ENCODE measurements around the gene MYL5. TPM values are rescaled to one million over a fixed set of nuclear protein-coding genes. Genes with fewer than 3 reads are reported as not detected.

MYL5 gene
- polyA plus RNA-seq, 3 donors = 4.2 to 12.6 (median 7.2) TPM

DNA sequence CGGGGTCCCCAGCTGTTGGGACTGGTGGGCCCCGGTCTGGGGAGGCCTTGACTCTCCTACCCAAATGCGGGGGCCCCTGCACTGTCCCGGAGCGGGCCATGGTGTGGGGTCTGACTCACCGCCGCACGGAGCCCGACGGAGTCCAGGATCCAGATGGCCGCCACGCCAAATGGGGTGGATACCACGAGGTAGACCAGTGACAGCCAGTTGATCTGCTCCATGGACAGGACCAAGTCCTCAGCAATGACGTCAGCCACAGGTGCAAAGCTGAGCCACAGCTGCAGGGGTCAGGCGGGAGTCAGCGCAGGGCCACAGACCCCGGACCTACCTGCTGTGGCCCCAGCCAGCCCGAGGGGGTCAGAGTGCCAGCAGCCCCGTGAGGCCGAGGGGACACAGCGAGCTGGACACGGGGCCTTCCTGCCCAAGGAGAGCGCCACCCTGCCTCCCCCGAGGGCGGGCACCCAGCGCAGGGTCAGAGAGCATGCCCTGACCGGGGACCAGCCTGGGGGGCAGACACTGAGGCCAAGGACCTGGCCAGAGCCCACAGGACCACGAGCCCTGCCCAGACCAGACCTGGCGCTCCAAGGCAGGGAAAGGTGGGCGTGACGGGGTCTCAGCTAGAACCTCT is 12.2 kb downstream of the MYL5 start:
- Mint-ChIP-seq H3K27me3 (ENCODE audit: low read depth in 3 of 3) (no peaks in the 10 kb centered on the region), H3K27ac (peak overlapping the region; percentile 98 to 100 (median 100)), H3K4me1 (peaks cover 50% of the 10 kb centered on the region), H3K36me3 (peaks cover 12 to 23% of the 10 kb centered on the region in 2 donors), H3K9me3 (peaks cover 0 to 2% (median 0%) of the 10 kb centered on the region in 7 donors), H3K4me3 (no peak overlapping the region)
- no peaks in the 10 kb centered on the region for H3K27me3 ChIP-seq (ENCODE audit: control insufficient read depth in 2 of 2, insufficient read depth in 2 of 2, low read length in 2 of 2)
- peak overlapping the region; percentile 86 for H3K4me2 ChIP-seq (replicated peaks; ENCODE audit: extremely low read depth, low read length, poor library complexity, severe bottlenecking)
- no peaks in the 10 kb centered on the region for H3K9me3 ChIP-seq (replicated peaks in 1 of 2; ENCODE audit: control insufficient read depth in 1 of 2, insufficient read depth in 1 of 2, low read length in 2 of 2)
- H3K79me2 ChIP-seq (ENCODE audit: insufficient read depth, low read length) = peaks cover 35% of the 10 kb centered on the region
- H3K36me3 ChIP-seq (replicated peaks in 1 of 2; ENCODE audit: control insufficient read depth in 1 of 2, insufficient read depth in 2 of 2, low read length in 2 of 2) = peaks cover 4 to 18% of the 10 kb centered on the region in 2 donors
- TF ChIP-seq, protein P1, sequence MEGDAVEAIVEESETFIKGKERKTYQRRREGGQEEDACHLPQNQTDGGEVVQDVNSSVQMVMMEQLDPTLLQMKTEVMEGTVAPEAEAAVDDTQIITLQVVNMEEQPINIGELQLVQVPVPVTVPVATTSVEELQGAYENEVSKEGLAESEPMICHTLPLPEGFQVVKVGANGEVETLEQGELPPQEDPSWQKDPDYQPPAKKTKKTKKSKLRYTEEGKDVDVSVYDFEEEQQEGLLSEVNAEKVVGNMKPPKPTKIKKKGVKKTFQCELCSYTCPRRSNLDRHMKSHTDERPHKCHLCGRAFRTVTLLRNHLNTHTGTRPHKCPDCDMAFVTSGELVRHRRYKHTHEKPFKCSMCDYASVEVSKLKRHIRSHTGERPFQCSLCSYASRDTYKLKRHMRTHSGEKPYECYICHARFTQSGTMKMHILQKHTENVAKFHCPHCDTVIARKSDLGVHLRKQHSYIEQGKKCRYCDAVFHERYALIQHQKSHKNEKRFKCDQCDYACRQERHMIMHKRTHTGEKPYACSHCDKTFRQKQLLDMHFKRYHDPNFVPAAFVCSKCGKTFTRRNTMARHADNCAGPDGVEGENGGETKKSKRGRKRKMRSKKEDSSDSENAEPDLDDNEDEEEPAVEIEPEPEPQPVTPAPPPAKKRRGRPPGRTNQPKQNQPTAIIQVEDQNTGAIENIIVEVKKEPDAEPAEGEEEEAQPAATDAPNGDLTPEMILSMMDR (IDR thresholded peaks at IDR 0.05) = no peak
- peak overlapping the region in 1 of 3 experiments; percentile 82 for H3K4me3 ChIP-seq (replicated peaks in 1 of 3; ENCODE audit: low read depth in 2 of 3, low read length in 3 of 3)
- H2AFZ ChIP-seq (ENCODE audit: insufficient read depth, low read depth, low read length, poor library complexity, severe bottlenecking) = no peak overlapping the region
- peaks cover 41% of the 10 kb centered on the region for H4K20me1 ChIP-seq (ENCODE audit: insufficient read depth, low read length)
- peaks cover 50 to 58% of the 10 kb centered on the region in 2 donors for H3K4me1 ChIP-seq (ENCODE audit: control insufficient read depth in 1 of 2, insufficient read depth in 2 of 2, low read length in 2 of 2)
- 96% methylated on average over 29 of the region's 31 CpGs for WGBS (ENCODE audit: insufficient coverage)
- DNase-seq = no peak
- peak overlapping the region; percentile 99 for H3K27ac ChIP-seq (ENCODE audit: low read depth in 1 of 2, low read length in 2 of 2)
- H3K9ac ChIP-seq (ENCODE audit: insufficient read depth, low read length, poor library complexity, severe bottlenecking) = peak overlapping the region; percentile 87
- intact Hi-C loops (cut with micrococcal nuclease) = loop anchor here in 1 of 2 donors (5.0 to 10.0 kb wide), 2 partner anchors 352 to 896 kb away; partner anchors contain the start of gene ZNF141

DNA sequence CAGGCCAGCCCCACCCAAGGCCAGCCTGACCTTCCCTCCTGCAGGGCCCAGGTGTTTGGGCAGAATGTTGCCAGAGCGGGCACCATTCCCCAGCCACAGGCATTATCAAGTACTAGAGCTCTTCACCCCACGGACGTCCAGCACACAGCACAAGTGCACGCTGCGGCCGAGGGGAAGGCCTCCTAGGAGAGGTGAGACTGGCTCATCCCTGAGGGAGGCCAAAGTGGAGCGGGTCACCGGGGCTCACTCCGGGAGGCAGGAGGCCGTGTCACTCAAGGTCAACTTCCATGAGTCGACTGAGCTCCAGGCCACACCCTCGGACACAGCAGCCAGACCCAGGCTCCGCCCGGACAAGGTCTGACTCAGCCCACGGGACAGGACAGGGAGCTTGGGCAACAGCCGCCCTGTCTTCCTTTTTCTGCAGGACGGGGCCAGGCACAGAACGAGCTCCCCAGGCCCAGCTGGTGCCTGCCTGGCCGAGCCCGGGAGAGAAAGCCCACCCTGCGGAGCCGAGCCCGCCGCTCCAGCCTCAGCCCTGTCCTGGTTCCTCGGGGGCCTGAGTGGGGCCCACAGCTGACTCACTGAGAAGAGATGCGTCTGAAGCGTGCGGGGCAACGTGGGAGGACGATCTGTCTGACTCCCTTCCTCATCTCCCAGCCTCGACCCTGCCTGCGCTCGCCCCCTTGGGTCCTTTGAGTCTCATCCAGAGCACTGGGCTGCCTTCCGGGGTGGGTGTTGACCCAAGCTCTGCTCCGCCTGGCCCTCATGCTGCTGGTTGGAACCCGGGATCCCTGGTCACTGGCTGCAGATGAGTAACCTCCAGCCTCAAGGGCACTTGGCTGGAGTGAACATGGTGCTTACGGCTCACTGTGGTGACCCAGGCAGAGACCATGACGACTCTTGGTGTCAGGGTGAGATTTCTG is 13.0 kb downstream of the MYL5 start:
- Mint-ChIP-seq H3K27ac (peak overlapping the region; percentile 98 to 100 (median 100)), H3K4me1 (peaks cover 50% of the 10 kb centered on the region), H3K4me3 (peak overlapping the region; percentile 80 to 93), H3K27me3 (ENCODE audit: low read depth in 3 of 3) (peaks cover 0 to 4% (median 3%) of the 10 kb centered on the region in 3 donors), H3K9me3 (peaks cover 0 to 2% (median 0%) of the 10 kb centered on the region in 7 donors), H3K36me3 (peaks cover 12 to 22% of the 10 kb centered on the region in 2 donors)
- H3K9ac ChIP-seq (ENCODE audit: insufficient read depth, low read length, poor library complexity, severe bottlenecking) = peak overlapping the region; percentile 87
- no peaks in the 10 kb centered on the region for H3K9me3 ChIP-seq (replicated peaks in 1 of 2; ENCODE audit: control insufficient read depth in 1 of 2, insufficient read depth in 1 of 2, low read length in 2 of 2)
- H3K27ac ChIP-seq (ENCODE audit: low read depth in 1 of 2, low read length in 2 of 2) = peak overlapping the region; percentile 99
- TF ChIP-seq, protein P1 (IDR thresholded peaks at IDR 0.05) = no peak
- DNase-seq = peak; percentile 96 to 97 (median 96)
- intact Hi-C loops (cut with micrococcal nuclease) = loop anchor here in 1 of 2 donors (5.0 to 10.0 kb wide), 2 partner anchors 353 to 895 kb away; partner anchors contain the start of gene ZNF141
- peak overlapping the region; percentile 64 for H2AFZ ChIP-seq (ENCODE audit: insufficient read depth, low read depth, low read length, poor library complexity, severe bottlenecking)
- no peaks in the 10 kb centered on the region for H3K27me3 ChIP-seq (ENCODE audit: control insufficient read depth in 2 of 2, insufficient read depth in 2 of 2, low read length in 2 of 2)
- peak overlapping the region; percentile 86 for H3K4me2 ChIP-seq (replicated peaks; ENCODE audit: extremely low read depth, low read length, poor library complexity, severe bottlenecking)
- peaks cover 50 to 58% of the 10 kb centered on the region in 2 donors for H3K4me1 ChIP-seq (ENCODE audit: control insufficient read depth in 1 of 2, insufficient read depth in 2 of 2, low read length in 2 of 2)
- peaks cover 4 to 18% of the 10 kb centered on the region in 2 donors for H3K36me3 ChIP-seq (replicated peaks in 1 of 2; ENCODE audit: control insufficient read depth in 1 of 2, insufficient read depth in 2 of 2, low read length in 2 of 2)
- H4K20me1 ChIP-seq (ENCODE audit: insufficient read depth, low read length) = peaks cover 35% of the 10 kb centered on the region
- WGBS (ENCODE audit: insufficient coverage) = 45% methylated on average over 32 of the region's 38 CpGs
- peak overlapping the region; percentile 54 to 82 (median 73) for H3K4me3 ChIP-seq (replicated peaks in 1 of 3; ENCODE audit: low read depth in 2 of 3, low read length in 3 of 3)
- peaks cover 35% of the 10 kb centered on the region for H3K79me2 ChIP-seq (ENCODE audit: insufficient read depth, low read length)

All from CD14-positive monocyte (primary cell).